GM18520 (cell line): ENCODE results near the gene TRIM10.
"Not testable (repeated sequence)": the region's sequence is repeated elsewhere in the genome, so short reads cannot be mapped to it uniquely, and the experiment has no call there.

Source experiments
- ATAC-seq: cut with Tn5 transposase; IDR thresholded peaks from one replicate; pipeline ENCODE4 v1.9.1; 2021; ENCODE audit not compliant: unreplicated experiment

Gene TRIM10

GRCh38 chr6:30130179-30130679 is 30.8 kb downstream of the TRIM10 start:
- no peak for ATAC-seq

- ATAC-seq, result no peak
Observed at GRCh38 chr6:30129265-30130178, 31.5 kb downstream of the TRIM10 start.

DNA sequence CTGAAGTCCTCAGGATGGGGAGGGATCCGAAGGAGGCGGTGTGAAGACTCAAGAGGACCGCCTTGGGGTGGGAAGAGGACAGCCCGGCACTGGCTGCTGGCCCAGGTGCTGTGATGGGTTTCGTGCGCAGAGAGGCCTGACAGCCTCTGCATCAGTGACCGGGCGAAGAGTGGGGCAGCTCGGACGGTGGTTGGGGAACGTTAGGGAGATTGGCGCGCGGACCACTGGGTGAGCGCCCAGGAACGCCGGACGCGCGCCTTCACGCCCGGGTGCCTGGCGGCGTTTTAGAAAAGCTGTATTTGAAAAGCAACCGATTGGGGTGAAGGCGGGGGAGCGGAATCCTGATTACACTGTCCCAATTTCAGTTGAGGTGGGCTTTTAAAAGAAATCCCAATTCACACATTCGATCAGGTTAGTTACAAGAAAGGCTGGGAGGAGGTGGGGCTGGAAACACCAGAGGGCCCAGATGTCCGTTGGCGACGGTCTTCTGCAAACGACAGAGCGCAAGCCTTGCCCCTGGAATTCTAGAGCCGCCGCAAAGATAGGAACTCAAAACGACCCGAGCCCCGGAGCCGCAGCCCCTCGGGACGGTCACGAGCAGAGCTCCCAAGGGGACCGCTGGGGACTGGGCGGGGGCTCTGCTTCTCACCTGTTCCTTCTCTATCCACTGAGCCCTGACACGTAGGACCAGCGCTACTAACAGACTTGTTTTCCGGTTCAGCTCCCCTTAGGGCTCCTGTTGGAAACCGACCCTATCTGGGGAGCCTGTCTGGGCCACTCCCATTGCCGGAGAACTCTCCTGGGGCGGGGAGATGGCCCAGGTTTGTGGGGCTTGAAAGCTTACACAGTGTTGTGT is 33.5 kb downstream of the TRIM10 start:
- ATAC-seq, result no peak

GRCh38 chr6:30122515-30122914 is 38.5 kb downstream of the TRIM10 start:
- no peak for ATAC-seq

- ATAC-seq, result no peak
Observed at GRCh38 chr6:30121446-30122366, 39.3 kb downstream of the TRIM10 start.

DNA sequence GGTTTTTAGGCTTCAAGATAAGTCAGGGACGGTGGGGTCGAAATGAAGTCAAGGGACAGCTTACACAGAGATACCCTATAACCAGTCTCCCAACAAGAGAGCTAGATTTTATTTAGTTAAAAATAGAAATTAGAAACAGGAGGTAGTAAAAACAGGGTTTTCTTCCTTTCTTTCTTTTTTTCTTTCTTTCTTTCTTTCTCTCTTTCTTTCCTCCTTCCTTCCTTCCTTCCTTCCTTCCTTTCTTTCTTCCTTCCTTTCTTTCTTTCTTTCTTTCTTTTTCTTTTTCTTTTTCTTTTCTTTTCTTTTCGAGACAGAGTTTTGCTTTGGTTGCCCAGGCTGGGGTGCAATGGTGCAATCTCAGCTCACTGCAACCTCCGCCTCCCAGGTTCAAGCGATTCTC is 42.3 kb downstream of the TRIM10 start:
- not testable (repeated sequence) for ATAC-seq

DNA sequence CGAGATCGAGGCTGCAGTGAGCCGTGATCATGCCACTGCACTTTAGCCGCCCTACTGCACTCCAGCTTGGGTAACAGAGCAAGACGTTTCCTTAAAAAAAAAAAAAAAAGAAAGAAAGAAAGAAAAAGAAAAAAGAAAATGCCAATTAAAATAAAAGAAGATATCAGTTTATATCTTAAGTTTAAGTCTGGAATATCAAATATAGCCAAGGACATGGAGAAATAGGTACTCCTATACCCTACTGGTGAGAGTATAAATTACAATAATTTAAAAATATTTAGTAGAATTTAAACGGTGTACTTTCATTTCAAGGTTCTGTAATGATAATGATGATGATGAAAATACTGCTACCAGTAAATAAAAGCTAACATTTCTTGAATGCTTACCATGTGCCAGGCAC is 44.3 kb downstream of the TRIM10 start:
- no peak for ATAC-seq

GRCh38 chr6:30113841-30114240 is 47.2 kb downstream of the TRIM10 start:
- ATAC-seq, result no peak

DNA sequence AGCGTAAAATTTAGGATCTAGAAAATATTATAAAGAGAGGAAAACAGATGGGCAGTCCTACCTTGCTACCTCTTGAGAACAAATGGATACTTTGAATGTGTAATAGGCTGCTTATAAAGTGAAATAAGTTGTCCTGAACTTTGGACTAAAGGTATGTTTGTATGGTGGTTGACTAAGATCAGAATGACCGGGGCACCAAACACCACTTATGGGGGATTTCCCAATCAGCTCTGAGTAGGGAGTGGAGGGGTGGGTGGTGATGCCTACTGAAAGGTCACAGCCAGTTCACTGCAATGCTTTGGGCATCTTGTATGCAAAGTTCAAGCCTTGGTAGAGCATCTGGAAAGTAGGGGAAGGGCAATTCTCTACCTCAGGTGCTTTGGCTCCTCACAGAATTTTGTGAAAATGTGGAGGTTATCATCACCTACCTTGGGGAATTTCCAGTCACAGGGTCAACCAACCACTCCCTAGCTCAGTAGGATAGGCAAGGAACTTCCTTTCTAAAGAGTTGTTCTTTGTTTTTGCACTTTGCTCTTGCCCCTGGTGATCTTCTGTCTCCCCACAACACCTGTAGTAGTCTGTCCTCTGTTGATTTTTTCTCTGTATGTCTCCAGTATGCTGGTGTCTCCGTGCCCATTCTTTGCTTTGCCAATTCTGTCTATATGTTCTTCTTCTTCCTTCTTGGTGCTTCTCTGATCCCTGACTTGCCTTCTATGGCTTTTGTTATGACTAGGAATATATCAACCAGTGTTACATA is 47.8 kb downstream of the TRIM10 start, which contains the start of gene TRIM31:
Gene TRIM31 (minus strand): TSS at position 88 of the 757 bp plus-strand sequence. CDS start 285 bp downstream, outside the sequence.
- ATAC-seq, result peak; percentile 87

DNA sequence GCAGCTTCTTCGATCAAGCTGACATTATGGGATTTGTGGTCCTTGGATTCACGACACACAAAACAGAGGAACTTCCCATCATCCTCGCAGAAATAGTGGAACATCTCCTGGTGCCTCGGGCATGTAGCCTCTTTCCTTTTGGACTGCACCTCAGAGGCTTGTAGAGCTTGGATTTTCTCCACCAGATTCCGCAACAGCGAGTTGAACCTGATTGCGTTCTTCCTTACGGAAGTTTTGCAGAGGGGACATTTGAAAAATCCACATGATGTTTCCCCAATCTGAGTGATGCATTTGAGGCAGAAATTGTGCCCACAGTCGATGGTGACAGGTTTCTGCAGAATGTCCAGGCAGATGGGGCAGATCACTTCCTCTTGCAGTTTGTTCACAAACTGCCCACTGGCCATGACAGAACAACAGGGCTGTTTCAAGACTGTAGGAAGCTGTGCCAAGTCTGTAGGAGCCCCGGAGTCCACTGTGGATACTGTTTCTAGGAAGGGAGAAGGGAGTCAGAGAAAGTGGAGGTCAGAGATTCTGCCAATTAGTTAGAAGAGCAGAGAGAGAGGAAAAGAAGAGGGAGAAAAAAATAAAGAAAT is 48.5 kb downstream of the TRIM10 start:
- ATAC-seq, result no peak

- no peak for ATAC-seq
Observed at GRCh38 chr6:30111266-30111856, 49.6 kb downstream of the TRIM10 start.

DNA sequence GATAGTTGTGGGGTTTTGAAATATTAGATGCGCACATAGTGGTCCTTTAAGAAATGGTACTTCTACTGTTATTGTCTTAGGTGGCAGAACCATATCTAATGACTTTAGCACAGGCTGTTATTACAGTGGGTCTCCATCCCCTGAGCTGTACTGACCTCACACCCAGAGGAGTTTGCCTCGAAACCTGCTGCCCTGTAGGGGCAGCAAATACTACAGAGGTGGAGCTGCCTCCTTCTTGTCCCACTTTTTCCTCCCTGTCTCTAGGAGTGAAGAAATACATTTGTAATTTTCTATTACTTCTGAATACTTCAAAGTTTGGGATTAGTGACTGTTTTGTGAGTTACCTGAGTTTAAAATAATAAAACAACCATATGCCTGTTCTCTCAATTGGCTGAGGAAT is 56.4 kb downstream of the TRIM10 start:
- no peak for ATAC-seq

DNA sequence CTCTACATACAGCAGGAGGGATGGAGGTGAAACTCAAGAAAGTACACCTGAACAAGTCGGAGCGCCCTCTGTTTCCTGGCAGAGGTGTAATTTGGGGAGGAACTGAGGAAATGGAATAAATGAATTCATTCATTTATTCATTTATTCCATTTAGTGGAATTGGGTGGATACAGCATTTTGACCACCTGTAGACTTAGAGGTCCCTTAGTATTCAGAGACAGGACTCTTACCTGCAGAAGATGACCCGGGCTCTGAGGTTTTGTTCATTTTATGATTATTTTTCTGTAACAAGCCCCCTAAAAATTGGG is 57.2 kb downstream of the TRIM10 start:
- no peak for ATAC-seq

GRCh38 chr6:30102970-30103871 is 57.8 kb downstream of the TRIM10 start:
- no peak for ATAC-seq

- ATAC-seq, result no peak
Observed at GRCh38 chr6:30102414-30102969, 58.5 kb downstream of the TRIM10 start.
